ENCODE data around the gene VPS37B. TPM values are rescaled to one million over a fixed set of nuclear protein-coding genes. Genes with fewer than 3 reads are reported as not detected.

The VPS37B gene
- total and polyA plus RNA-seq, 2 of the 8 experiments (the other 6 are each of a cell fraction or from before 2014, with no cell fraction given): 11.9 to 15.7 TPM

- no peak for TF ChIP-seq CHD7 (IDR thresholded peaks at IDR 0.05; ENCODE audit: insufficient replicate concordance, low read length)
- no peak for TF ChIP-seq FOSL1 (IDR thresholded peaks at IDR 0.05; ENCODE audit: insufficient read depth, low read depth, low read length)
- TF ChIP-seq ASH2L (IDR thresholded peaks at IDR 0.05; ENCODE audit: low read length): no peak
- no peak for TF ChIP-seq JUN (IDR thresholded peaks at IDR 0.05; ENCODE audit: low read depth, low read length)
- no peak for TF ChIP-seq HDAC2 (IDR thresholded peaks at IDR 0.05; ENCODE audit: borderline replicate concordance in 1 of 2, low read depth in 2 of 2, low read length in 2 of 2)
Observed at GRCh38 chr12:122873540-122873939, 22.4 kb downstream of the VPS37B start (continued).

All from H1 (cell line).